HCEC 1CT (cell line): ENCODE measurements around the gene MKNK2.

Experiments used
- DNase-seq: peaks from one replicate; pipeline ENCODE4 v3.0.0-alpha.2; 2017

MKNK2 gene

GRCh38 chr19:2056837-2057192 is 5.8 kb upstream of the MKNK2 start:
- no peak for DNase-seq

DNA sequence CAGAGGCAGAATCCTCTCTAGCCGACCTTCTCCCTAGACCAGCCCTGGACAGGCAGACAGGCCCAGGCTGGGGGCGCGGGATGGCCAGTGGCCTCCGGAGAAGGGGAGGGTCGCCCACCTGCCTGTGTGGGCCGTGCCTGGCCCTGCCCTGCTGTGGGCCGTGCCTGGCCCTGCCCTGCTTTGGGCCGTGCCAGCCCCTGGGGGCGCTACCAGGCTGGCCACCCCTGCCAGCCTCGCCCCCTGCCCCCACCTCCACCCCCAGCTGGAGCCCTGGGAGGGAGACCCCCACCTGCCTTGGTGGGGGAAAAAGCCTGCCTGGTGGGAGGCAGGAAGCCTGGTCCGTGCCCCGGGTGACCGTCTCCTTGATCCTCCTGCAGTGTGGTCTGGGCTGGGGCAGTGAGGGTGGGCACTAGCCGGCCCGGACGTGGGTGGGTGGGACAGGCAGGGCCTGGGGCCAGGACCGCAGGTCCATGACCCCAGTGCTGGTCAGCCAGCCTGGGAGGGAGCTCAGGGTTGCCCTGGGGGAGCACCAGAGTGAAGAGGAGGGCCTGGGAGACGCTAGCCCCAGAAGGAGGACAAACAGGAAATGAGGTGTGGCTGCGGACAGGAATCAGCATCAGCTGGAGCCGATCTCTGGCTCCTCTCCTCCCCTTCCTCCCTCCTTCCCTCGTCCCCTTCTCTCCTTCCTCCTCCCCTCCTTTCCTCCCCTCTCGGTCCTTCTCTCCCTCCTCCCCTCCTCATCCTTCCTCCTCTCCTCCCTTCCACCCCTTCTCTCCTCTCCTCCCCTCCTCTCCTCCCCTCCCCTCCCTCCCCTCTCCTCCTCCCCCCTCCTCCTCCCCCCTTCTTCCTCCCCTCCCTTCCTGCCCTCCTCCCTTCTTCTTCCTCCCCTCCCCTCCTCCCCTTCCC is 5.1 kb upstream of the MKNK2 start:
- DNase-seq: peak; percentile 78

DNA sequence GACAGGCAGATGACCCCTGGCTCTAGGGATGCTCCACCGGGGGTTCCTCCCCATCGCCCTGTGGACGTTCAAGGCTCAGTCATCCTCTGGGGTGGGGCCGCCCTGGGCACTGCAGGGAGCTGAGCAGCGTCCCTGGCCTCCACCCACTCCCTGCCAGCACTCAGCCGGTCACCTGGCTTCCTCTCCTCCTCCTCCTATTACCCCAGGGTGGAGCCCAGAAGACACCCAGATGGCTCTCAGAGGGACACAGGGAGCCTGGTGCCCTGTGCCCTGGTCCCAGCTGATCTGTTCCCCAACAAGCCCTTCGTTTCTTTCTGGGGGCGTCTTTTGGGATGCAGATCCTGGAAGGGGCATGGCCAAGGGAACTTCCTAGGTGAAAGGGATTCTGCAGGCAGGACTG is 3.7 kb upstream of the MKNK2 start:
- DNase-seq: no peak

GRCh38 chr19:2053601-2054389 is 2.8 kb upstream of the MKNK2 start:
- peak; percentile 77 for DNase-seq

DNA sequence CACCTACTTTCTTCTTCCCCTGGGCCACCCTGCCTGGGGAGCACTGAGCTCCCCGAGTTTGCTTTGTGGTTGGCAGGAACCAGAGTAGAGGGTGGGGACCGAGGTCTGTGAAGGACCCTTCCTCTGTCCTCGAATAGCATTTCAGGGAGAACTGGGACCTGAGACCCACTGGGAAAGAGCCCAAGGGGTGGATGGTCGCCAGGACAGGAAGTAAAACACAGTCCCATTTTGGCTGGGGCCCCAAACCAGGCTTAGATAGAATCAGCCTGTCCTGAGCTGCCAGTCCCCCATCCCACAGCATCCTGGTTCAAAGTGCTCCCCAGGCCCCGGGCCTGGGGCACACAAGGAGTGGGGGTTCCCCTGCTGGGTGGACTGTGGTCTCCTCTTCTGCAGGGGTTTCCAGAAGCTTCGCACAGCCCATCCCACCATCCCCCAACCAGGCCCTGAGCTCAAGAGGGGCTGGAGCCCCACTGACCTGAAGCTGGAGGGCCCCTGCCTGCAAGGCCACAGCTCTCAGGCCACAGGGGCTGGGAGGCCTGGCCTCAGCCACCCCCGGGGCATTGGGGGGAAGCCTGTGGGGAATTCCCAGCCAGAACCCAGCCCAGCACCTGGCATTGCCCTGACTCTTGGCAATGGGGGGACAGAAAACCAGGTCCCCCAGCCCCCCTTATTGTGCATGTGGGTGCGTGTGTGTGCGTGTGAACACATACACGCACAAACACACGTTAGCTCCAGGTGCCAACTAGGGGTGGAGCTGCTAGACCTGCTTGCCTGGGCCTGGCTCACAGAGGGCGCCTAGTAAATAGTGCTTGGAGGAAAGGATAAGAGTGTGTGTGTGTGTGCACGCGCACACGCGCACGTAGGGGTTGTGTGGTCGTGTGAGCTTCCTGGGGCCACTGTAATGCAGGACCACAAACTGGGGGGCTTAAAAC is 995 bp upstream of the MKNK2 start:
- no peak for DNase-seq

- DNase-seq: no peak
Measured at GRCh38 chr19:2050349-2050990, 574 bp downstream of the MKNK2 start.

GRCh38 chr19:2049741-2050348 is 1.2 kb downstream of the MKNK2 start:
- DNase-seq: peak; percentile 55

DNA sequence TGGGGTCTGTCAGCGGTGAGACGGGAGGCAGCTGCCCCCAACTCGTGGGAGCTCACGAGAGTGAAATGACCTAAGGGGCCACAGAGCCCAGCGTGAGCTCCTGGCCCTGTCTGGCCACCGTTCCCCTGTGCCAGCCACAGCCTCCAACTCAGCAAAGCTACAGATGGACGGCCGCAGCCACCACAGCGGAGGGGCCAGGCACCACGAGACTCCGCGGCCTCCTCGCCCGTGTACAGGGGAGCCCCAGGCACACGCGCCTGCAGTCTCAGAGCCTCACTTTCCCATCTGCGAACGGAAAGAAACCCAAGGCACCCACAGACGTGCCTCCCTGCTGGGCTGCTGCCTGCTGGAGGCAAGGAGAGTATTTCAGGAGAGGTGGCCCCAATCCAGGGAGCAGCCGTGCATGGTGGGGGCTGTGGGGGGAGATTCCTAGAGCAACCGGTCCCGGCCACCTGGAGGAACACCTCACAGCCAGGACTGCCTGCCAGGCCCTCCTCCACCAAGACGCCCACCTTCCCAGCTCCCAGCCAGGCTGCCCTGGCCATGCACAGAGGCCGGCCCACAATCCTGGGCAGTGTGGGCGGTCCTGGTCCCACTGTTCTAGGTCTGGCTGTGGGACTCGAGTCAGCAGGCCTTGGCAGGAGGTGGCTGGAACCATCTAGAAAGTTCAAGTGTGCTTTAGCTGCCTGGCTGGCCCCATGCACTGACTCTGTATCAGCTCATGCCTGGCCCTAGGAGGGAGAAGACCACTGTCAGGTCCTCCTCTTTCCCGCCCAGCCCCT is 1.9 kb downstream of the MKNK2 start:
- no peak for DNase-seq

DNA sequence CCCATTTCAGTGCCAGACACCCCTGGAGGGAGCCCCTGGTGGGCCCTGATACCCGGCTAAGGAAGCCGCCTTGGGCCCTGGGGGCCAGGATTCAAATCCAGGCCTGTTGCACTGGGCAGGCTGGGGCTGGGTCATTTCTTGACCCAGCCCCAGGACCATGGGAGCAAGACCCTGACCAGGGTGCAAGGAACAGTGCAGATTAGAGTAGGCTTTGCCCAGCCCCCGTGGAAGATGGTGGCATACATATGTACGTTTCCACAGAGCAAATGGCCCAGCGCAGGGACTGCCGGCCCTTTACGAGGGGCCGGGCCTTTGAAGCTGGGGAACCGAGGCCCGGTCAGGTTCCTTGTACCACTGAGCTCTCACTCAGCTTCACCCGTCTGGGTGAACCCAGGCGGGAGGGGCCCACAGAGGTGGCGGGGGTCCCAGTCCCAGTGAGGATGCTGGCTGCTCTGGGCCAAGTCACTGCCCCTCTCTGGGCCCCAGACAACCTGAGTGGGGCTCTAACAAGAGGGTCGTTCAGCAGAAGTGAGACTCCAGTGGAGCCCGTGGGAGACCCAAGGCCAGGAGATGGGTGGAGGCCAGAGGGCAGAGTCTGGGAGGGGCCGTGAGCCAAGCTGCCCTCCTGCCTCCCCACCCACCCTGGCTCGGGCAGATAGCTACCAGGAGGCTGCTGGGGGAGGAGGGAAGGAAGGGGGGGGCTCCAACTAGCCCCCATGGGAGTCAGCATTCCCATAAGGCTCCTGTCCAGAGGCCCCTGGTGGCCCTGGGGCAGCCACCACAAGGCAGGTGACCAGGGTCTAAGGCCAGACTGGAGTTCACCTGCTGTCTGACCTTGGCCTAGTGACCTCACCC is 2.7 kb downstream of the MKNK2 start:
- DNase-seq: no peak

GRCh38 chr19:2047449-2048103 is 3.5 kb downstream of the MKNK2 start:
- peak; percentile 18 for DNase-seq

DNA sequence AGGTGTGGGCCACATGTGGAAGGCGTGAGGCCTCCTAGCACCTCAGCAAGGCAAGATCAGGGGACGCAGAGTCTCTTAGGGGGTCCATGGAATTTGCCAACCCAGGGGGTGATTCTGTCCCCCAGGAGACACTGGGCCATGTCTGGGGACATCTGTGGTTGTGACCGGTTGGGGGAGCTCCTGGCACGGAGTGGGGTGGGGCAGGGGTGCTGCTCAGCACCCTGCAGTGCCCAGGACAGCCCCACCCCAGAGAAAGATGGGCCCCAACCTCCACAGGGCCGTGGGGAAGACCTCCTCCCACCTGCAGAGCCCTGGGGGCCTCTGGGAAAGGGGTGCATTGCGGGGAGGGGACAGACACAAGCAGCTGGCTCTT is 4.0 kb downstream of the MKNK2 start:
- no peak for DNase-seq

DNA sequence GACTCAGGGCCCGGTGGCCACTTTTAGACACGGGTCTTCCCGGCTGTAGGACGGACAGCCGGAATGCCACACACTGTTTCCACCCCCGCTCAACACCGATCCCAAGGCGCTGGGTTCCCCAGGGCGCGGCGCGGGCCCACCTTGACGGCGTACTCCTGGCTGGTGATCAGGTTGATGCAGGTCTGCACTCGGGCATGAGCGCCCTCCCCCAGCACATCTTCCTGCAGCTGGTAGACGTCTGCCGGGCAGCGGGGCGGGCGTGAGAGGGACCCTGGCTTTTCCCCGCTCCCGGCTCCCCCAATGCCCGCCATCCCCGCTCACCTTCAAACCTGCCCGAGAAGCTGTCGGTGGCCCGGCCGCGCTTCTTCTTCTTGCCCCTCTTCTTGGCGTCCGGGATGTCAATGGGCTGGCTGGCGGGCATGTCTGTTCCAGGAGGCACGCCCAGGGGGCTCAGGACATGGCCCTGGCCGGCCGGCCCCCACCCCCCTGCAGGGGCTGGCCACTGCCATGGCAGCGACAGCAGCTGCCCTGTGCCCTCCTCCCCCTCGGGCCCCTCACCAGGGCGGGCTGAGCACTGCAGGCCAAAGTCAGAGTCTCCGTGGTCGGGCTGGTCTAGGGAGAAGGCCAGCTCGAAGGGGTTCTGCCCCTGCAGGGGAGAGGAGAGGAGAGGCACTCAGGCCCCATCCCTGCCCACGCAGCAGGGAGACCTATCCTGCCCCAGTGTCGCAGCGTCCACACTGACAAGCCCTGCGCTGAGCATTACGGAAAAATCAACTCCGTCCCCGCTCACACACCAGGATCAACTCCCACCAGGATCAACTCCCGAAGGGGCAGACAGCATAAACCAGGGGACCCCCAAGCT is 4.8 kb downstream of the MKNK2 start:
- no peak for DNase-seq

DNA sequence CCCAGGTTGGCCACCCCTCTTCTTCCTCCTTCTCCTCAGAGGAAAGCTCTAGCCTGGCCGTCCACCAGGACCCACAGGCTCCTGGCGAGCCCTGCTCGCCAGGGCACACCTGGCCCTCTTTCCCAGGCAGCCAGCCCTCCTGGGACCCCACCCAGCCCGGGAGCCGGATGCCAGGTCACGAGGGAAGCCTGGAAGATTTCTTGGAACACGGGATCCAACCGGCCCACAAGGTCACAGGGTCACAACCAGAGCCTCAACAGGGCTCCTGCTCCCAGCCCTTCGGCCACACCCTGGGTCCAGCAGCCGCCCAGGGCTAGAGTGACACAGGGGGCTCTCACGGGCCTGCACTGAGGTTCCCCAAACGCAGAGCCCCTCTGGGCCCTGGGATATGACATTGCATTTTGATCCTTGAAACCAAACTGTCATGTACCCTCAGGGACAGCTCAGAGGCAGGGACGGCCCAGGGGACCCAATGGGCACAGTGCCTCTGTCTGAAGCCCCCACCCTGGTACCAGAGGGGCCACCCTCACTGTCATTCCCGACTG is 5.5 kb downstream of the MKNK2 start:
- no peak for DNase-seq

GRCh38 chr19:2044709-2045500 is 6.1 kb downstream of the MKNK2 start:
- DNase-seq: no peak

DNA sequence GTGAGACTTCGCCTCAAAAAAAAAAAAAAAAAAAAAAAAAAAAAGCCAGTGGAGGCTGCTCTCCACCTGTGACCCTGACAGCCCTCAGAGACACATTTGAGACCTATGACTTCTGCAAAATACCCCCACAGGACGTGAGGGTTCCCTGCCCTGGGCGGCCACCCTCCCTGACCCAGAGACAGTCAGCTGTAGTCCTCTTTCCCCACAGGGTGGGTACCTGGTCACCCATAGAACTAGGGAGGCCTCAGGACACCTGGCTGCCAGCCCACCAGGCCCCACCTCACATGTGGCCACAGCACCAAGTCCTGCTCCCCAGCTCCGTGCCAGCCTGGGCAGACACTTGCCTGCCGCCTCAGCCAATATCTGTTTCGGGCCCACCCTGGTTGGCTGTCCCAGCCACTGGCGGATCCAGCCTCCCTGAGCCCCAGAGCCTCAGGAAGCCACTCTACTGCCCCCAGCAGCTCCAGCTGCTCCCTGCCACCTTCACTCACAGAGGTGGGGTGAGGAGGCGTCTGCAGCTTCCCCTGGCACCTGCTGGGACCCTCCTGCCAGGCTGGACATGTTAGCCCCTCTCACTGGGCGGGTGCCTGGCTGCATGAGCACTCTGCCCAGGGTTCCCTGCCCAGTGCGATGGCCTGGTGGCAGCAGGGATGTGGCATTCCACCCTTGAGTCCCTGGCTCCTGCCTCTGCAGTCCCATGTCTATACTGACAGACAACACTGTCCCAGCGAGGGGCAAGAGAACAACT is 6.9 kb downstream of the MKNK2 start:
- no peak for DNase-seq

- no peak for DNase-seq
Measured at GRCh38 chr19:2043251-2043641, 7.8 kb downstream of the MKNK2 start.
